Kidney (tissue), 22 donors: Measurements from ENCODE around the gene LYRM4. TPM values are rescaled to one million over a fixed set of nuclear protein-coding genes. Genes with fewer than 3 reads are reported as not detected.

Experiments
- DNase-seq, 5 donors: peaks; one replicate each; pipeline ENCODE4 v3.0.0-alpha.2; 2013 to 2020
- FAIRE-seq: peaks from 2 replicates; lab custom pipeline; 2012; peaks lifted over from hg19 to GRCh38; lab: Jason Lieb, UNC
- H3K27ac ChIP-seq, 2 donors: one replicate each; pipeline ENCODE4 v1.7.0; 2013; ENCODE audit warnings: low read depth in 2 of 2, low read length in 2 of 2, inconsistent platforms in 1 of 2
- H3K27me3 ChIP-seq: one replicate; pipeline ENCODE4 v1.7.1; 2013; ENCODE audit warnings: low read length, inconsistent platforms; ENCODE audit not compliant: control insufficient read depth, insufficient read depth
- H3K36me3 ChIP-seq, 3 donors: one replicate each; pipeline versions ENCODE4 v1.7.0 to v1.7.1; 2013; ENCODE audit warnings: low read length in 3 of 3, control low read depth in 1 of 3, inconsistent platforms in 1 of 3; ENCODE audit not compliant: insufficient read depth in 3 of 3, control insufficient read depth in 2 of 3
- H3K4me1 ChIP-seq, 3 donors: one replicate each; pipeline versions ENCODE4 v1.7.0 to v1.7.1; 2013; ENCODE audit warnings: low read length in 3 of 3, inconsistent platforms in 1 of 3, low read depth in 1 of 3; ENCODE audit not compliant: control insufficient read depth in 2 of 3, insufficient read depth in 2 of 3
- H3K4me3 ChIP-seq, 3 donors: one replicate each; pipeline versions ENCODE4 v1.7.0 to v1.8.1; 2013; ENCODE audit warnings: low read length in 3 of 3, control low read depth in 1 of 3, inconsistent platforms in 1 of 3
- H3K9ac ChIP-seq, 3 donors: one replicate each; pipeline versions ENCODE4 v1.7.0 to v1.7.1; 2013; ENCODE audit warnings: low read length in 3 of 3, control low read depth in 1 of 3, inconsistent platforms in 1 of 3
- H3K9me3 ChIP-seq, 3 donors: one replicate each; pipeline versions ENCODE4 v1.7.0 to v1.7.1; 2013; ENCODE audit warnings: low read length in 3 of 3, control low read depth in 1 of 3, inconsistent platforms in 1 of 3; ENCODE audit not compliant: control insufficient read depth in 2 of 3, insufficient read depth in 1 of 3
- intact Hi-C: fragments of 100-400 bp; cut with DNase I; formaldehyde crosslinking; loops from one replicate; pipeline ENCODE4 v1.11.1; 2022
- long read RNA-seq, 10 donors: library from polyadenylated mRNA in 1 of 10; unstranded in 1 of 10; transcript quantifications; one replicate each; pipeline ENCODE4 v2.0.0 and lab custom pipeline, GENCODE V29; 2021 to 2026
- polyA plus RNA-seq: library from polyadenylated mRNA; stranded (reverse); fragments of 350-450 nt; fragmentation: Illumina TruSeq; extraction: RNeasy Lipid Tissue Mini Kit (QIAGEN cat#74804); gene quantifications from one replicate; pipeline ENCODE4 v1.2.3, GENCODE V29; 2014; ENCODE audit warnings: low read depth, low replicate concordance; ENCODE audit not compliant: insufficient read depth
- total RNA-seq: library from RNA; stranded (reverse); fragmentation: NEBNext Ultra II Directional; extraction: Animal tissue kit (Norgen Biotek cat#: 25700); gene quantifications from one replicate; pipeline ENCODE4 v1.2.1, GENCODE V29; 2021
- TF ChIP-seq, protein P1 (sequence below): IDR thresholded peaks from 3 replicates; pipeline ENCODE4 v1.5.1; 2012; ENCODE audit warnings: mild to moderate bottlenecking, moderate library complexity, borderline replicate concordance; ENCODE audit not compliant: insufficient read depth; ENCODE audit errors: extremely low read depth
- donor health status: control.
- donor health status: control.
- donor health status: control.
- donor health status: control.
- donor health status: control.
- donor health status: DM: yes; HTN: yes; CAD: no.
- donor health status: Normal renal cell carcinoma (clear cell type).

LYRM4 gene
- total RNA-seq: 21.3 TPM
- polyA plus RNA-seq: 31.8 TPM
- long read RNA-seq, donor 1, full-length matches to known transcripts: 44 of 49 reads
- long read RNA-seq, donor 1, partial matches to known transcripts: 5 of 49 reads
- long read RNA-seq, donor 1, other reads (novel, unspliced or antisense): 0 of 49 reads
- long read RNA-seq, donor 2, full-length matches to known transcripts: 45 of 45 reads
- long read RNA-seq, donor 2, partial matches to known transcripts: 0 of 45 reads
- long read RNA-seq, donor 2, other reads (novel, unspliced or antisense): 0 of 45 reads
- long read RNA-seq, donor 3, full-length matches to known transcripts: 52 of 58 reads
- long read RNA-seq, donor 3, partial matches to known transcripts: 6 of 58 reads
- long read RNA-seq, donor 3, other reads (novel, unspliced or antisense): 0 of 58 reads
- long read RNA-seq, donor 4, full-length matches to known transcripts: 31 of 31 reads
- long read RNA-seq, donor 4, partial matches to known transcripts: 0 of 31 reads
- long read RNA-seq, donor 4, other reads (novel, unspliced or antisense): 0 of 31 reads
- long read RNA-seq, donor 5, full-length matches to known transcripts: 3 of 3 reads
- long read RNA-seq, donor 5, partial matches to known transcripts: 0 of 3 reads
- long read RNA-seq, donor 5, other reads (novel, unspliced or antisense): 0 of 3 reads
- long read RNA-seq, donor 6, full-length matches to known transcripts: 103 of 103 reads
- long read RNA-seq, donor 6, partial matches to known transcripts: 0 of 103 reads
- long read RNA-seq, donor 6, other reads (novel, unspliced or antisense): 0 of 103 reads
- long read RNA-seq, donor 7, full-length matches to known transcripts: 9 of 17 reads
- long read RNA-seq, donor 7, partial matches to known transcripts: 0 of 17 reads
- long read RNA-seq, donor 7, other reads (novel, unspliced or antisense): 8 of 17 reads
- long read RNA-seq, donor 8, full-length matches to known transcripts: 44 of 44 reads
- long read RNA-seq, donor 8, partial matches to known transcripts: 0 of 44 reads
- long read RNA-seq, donor 8, other reads (novel, unspliced or antisense): 0 of 44 reads
- long read RNA-seq, donor 9, full-length matches to known transcripts: 22 of 22 reads
- long read RNA-seq, donor 9, partial matches to known transcripts: 0 of 22 reads
- long read RNA-seq, donor 9, other reads (novel, unspliced or antisense): 0 of 22 reads
- long read RNA-seq, donor 10, full-length matches to known transcripts: 36 of 36 reads
- long read RNA-seq, donor 10, partial matches to known transcripts: 0 of 36 reads
- long read RNA-seq, donor 10, other reads (novel, unspliced or antisense): 0 of 36 reads

DNA sequence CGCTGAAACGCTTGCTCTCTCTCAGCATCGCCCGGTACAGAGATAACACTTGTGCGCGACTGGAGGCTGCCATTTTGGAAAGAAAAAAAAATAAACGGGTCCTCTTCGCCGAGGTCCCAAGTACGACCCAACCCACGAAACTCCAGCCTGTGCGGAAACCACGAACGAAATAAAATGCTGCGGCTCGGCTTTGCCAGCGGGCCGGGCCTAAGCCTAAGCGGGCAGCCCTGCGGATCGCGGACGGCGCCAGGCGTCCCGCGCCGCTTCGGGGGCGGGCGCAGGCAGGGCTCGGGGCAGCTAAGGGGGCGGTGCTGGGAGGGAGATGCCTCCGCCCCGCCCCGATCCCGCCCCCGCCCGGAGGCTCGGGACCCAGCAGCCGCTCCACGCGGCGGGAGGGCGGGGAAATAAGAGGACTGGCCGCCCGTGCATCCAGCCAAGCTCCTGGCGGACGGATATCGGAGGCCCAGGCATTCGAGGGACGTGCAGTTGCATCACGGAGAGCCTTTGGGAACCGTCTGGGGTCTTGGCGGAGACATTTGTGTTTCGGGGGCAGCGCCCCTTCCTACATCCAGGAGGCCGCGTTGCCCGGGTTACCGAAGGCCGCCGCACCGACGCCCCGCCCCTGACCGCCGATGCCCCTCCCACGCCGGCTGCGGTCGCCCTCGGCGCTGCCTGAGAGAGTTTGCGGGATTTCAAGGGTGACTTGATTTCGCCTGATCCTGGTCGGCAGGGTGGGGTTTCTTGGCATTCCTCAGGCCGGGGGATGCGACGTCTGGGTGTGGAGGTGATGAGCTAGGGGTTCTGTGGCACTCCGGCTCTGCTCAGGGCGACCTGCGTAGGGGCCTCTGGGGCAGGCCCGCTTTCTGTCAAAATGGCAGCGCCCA lies at the start of gene LYRM4, which contains the start of gene FARS2:
LYRM4 (minus strand) TSS at position 290 of the 884 bp plus-strand sequence; CDS start at position 73, 217 bp downstream.
FARS2 (plus strand) TSS at position 853 of the 884 bp plus-strand sequence.
- intact Hi-C loops: no loop called here
- FAIRE-seq: no peak

DNA sequence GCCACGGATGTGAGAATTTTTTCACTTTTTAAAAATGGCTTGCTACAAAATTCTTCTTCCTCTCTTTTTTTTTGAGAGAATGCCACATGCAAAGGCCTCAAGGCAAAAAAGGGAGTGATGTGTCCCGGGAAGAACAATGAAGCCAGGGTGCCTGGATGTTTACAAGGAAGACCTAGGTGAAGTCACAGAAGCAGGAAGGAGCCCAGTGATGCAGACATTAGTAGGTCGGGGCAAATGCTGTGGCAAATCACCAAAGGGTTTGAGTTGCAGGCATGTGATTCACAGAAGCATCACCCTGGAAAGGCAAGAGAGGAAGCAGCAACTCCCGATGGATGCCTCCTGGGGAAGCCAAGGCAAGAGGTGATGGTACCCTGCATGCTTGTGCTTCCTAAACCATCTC lies 47.3 kb upstream of the LYRM4 start:
- Histone ChIP-seq H3K4me3 (no peak overlapping the region), H3K9me3 (no peaks in the 10 kb centered on the region), H3K27ac (no peak overlapping the region), H3K27me3 (no peaks in the 10 kb centered on the region), H3K4me1 (peaks cover 0 to 8% (median 5%) of the 10 kb centered on the region in 3 donors), H3K36me3 (no peaks in the 10 kb centered on the region), H3K9ac (no peak overlapping the region)
- intact Hi-C loops: no loop called here
- FAIRE-seq: no peak
- no peak for DNase-seq
- TF ChIP-seq, protein P1, sequence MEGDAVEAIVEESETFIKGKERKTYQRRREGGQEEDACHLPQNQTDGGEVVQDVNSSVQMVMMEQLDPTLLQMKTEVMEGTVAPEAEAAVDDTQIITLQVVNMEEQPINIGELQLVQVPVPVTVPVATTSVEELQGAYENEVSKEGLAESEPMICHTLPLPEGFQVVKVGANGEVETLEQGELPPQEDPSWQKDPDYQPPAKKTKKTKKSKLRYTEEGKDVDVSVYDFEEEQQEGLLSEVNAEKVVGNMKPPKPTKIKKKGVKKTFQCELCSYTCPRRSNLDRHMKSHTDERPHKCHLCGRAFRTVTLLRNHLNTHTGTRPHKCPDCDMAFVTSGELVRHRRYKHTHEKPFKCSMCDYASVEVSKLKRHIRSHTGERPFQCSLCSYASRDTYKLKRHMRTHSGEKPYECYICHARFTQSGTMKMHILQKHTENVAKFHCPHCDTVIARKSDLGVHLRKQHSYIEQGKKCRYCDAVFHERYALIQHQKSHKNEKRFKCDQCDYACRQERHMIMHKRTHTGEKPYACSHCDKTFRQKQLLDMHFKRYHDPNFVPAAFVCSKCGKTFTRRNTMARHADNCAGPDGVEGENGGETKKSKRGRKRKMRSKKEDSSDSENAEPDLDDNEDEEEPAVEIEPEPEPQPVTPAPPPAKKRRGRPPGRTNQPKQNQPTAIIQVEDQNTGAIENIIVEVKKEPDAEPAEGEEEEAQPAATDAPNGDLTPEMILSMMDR: no peak

More for the DNA sequence above, at the start of gene LYRM4, which contains the start of gene FARS2:
- peak within 1 kb of the TSS; percentile 83 to 90 (median 83) for H3K9ac ChIP-seq
- H3K9me3 ChIP-seq: no peaks in the 10 kb centered on the region
- TF ChIP-seq, protein P1: no peak
- H3K27me3 ChIP-seq: no peaks in the 10 kb centered on the region
- peaks cover 0 to 10% (median 2%) of the 10 kb centered on the region in 3 donors for H3K4me1 ChIP-seq
- H3K36me3 ChIP-seq: no peaks in the 10 kb centered on the region
- peak within 1 kb of the TSS; percentile 100 for H3K27ac ChIP-seq
- peak; percentile 94 to 97 (median 97) for DNase-seq
- peak within 1 kb of the TSS; percentile 66 to 96 (median 96) for H3K4me3 ChIP-seq

DNA sequence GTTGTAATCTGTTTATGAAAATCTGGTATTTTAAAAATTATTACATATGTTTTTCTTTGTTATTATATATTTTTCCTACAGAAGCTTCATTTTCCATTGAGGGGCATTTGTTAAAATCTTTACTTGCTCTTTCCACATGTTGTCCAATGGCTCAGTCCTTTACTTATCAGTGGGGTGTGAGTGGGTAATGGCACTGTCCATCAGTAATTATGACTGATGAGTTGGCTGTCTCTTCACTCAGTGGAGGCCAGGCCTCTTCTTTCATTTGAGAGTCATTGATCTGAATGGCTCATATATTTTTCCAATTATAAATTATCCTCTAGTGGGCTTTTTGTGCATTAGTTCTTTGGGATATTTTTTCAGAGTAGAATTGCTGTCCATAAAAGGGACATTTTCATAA lies 46.3 kb upstream of the LYRM4 start:
- TF ChIP-seq, protein P1: no peak
- Histone ChIP-seq H3K4me3 (no peak overlapping the region), H3K36me3 (no peaks in the 10 kb centered on the region), H3K27ac (no peak overlapping the region), H3K27me3 (no peaks in the 10 kb centered on the region), H3K9ac (no peak overlapping the region), H3K9me3 (no peaks in the 10 kb centered on the region), H3K4me1 (peaks cover 5 to 8% (median 5%) of the 10 kb centered on the region in 3 donors)
- DNase-seq (no peak), FAIRE-seq (no peak)
- intact Hi-C loops: no loop called here
